ENCODE measurements around the gene ADD3.
A peak's percentile ranks its signal among the peaks of the same experiment; 100 is the strongest.

The ADD3 gene

GRCh38 chr10:110034596-110034995 is 26.8 kb downstream of the ADD3 start:
- H3K9ac ChIP-seq (ENCODE audit: low read depth, low read length, poor library complexity, severe bottlenecking), result no peak overlapping the region
- no peaks in the 10 kb centered on the region for H3K9me2 ChIP-seq (replicated peaks; ENCODE audit: low read depth, low read length)
- no peaks in the 10 kb centered on the region for H3K27me3 ChIP-seq (ENCODE audit: insufficient read depth, low read length, poor library complexity, severe bottlenecking)
- no peak overlapping the region for H3K4me2 ChIP-seq (ENCODE audit: low read depth, low read length, poor library complexity, severe bottlenecking)
- no peaks in the 10 kb centered on the region for H3K36me3 ChIP-seq (ENCODE audit: insufficient read depth, low read length)
- H3F3A ChIP-seq (ENCODE audit: low read depth), result no peaks in the 10 kb centered on the region; the same call in 1 of the 2 replicates
- H3K4me3 ChIP-seq (ENCODE audit: low read length, poor library complexity, severe bottlenecking), result no peak overlapping the region
- H3K4me1 ChIP-seq (ENCODE audit: insufficient read depth, low read length, poor library complexity, severe bottlenecking), result peaks cover 50% of the 10 kb centered on the region
- H2AFZ ChIP-seq (ENCODE audit: low read length), result no peak overlapping the region
- peaks cover 86% of the 10 kb centered on the region for H3K79me2 ChIP-seq (ENCODE audit: insufficient read depth, low read length)
- H3K9me3 ChIP-seq (ENCODE audit: insufficient read depth, low read depth, low read length), result no peaks in the 10 kb centered on the region
- H4K20me1 ChIP-seq (ENCODE audit: insufficient read depth, low read length, poor library complexity, severe bottlenecking), result peaks cover 21% of the 10 kb centered on the region
- TF ChIP-seq CTCF (conservative IDR thresholded peaks at IDR 0.05; ENCODE audit: low read length) (no peak), EZH2phosphoT487 (IDR thresholded peaks at IDR 0.05; ENCODE audit: borderline replicate concordance) (no peak)

DNA sequence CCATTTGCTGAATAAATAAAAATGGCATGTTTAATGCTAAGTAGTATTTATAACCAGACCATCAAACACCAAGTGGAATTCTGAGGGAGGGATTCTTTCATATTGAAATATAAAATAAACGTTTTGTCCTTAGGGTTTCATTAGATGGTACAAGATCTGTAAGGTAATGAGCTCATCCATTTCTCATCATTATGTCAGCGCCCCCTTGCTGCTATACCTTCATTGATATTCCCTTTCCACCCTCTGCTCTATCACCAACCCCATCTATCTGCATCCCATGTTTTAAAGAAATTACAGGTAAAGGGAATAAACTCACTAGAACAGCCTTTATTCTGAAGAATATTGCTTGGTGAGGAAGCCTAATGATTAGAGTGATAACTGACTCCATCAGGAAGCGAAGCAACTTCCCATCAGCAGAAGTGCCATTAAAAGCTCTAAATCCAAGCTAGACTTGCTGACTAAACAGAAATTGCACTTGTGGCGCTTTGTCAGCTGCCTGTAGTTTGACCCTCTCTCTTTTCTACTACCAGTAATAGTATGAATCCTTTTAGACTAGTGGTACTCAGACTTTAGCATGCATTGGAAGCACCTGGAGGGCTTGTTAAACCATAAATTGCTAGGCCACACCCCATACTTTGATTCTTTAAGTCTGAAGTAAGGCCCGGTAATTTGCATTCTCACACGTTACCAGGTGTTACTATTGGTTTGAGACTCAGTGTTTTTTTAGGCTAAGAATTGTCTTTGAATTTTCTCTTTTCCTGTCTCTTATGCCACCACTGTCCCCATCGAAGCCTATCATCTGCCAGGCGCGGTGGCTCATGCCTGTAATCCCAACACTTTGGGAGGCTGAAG is 27.5 kb downstream of the ADD3 start:
- Histone ChIP-seq H3K4me2 (ENCODE audit: low read depth, low read length, poor library complexity, severe bottlenecking) (no peak overlapping the region), H3K79me2 (ENCODE audit: insufficient read depth, low read length) (peaks cover 87% of the 10 kb centered on the region)
- TF ChIP-seq CTCF (conservative IDR thresholded peaks at IDR 0.05; ENCODE audit: low read length) (peak; percentile 47), EZH2phosphoT487 (IDR thresholded peaks at IDR 0.05; ENCODE audit: borderline replicate concordance) (no peak)

DNA sequence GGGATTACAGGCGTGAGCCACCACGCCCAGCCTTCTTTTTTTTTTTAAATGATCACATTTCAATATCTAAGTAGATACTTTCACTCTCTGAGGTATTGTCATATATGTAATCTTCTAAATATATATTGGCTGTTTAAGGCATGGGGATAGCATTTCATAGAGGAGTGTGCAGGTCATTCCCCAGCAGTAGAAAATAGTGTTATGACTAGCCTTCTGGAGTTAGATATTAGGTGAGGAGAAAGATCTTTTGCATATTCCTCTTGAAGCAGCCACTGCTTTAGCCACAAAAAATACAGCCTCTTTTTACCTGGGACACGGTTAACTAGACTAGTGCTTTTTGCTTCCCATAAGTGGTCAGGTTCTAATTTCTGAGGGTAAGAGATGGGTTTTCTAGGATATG is 28.9 kb downstream of the ADD3 start:
- H3K4me2 ChIP-seq (ENCODE audit: low read depth, low read length, poor library complexity, severe bottlenecking), result peak overlapping the region; percentile 92
- no peaks in the 10 kb centered on the region for H3K36me3 ChIP-seq (ENCODE audit: insufficient read depth, low read length)
- peaks cover 55% of the 10 kb centered on the region for H3K4me1 ChIP-seq (ENCODE audit: insufficient read depth, low read length, poor library complexity, severe bottlenecking)
- no peaks in the 10 kb centered on the region for H3K9me3 ChIP-seq (ENCODE audit: insufficient read depth, low read depth, low read length)
- H3K4me3 ChIP-seq (ENCODE audit: low read length, poor library complexity, severe bottlenecking), result peak overlapping the region; percentile 67
- TF ChIP-seq CTCF (conservative IDR thresholded peaks at IDR 0.05; ENCODE audit: low read length) (no peak), EZH2phosphoT487 (IDR thresholded peaks at IDR 0.05; ENCODE audit: borderline replicate concordance) (no peak)
- H2AFZ ChIP-seq (ENCODE audit: low read length), result no peak overlapping the region
- H3K79me2 ChIP-seq (ENCODE audit: insufficient read depth, low read length), result peaks cover 87% of the 10 kb centered on the region
- no peaks in the 10 kb centered on the region for H3K9me2 ChIP-seq (replicated peaks; ENCODE audit: low read depth, low read length)
- H3K9ac ChIP-seq (ENCODE audit: low read depth, low read length, poor library complexity, severe bottlenecking), result peak overlapping the region; percentile 45
- no peaks in the 10 kb centered on the region; the same call in 1 of the 2 replicates for H3F3A ChIP-seq (ENCODE audit: low read depth)
- H4K20me1 ChIP-seq (ENCODE audit: insufficient read depth, low read length, poor library complexity, severe bottlenecking), result peaks cover 19% of the 10 kb centered on the region
- H3K27me3 ChIP-seq (ENCODE audit: insufficient read depth, low read length, poor library complexity, severe bottlenecking), result no peaks in the 10 kb centered on the region

More for the DNA sequence above, 27.5 kb downstream of the ADD3 start:
- Histone ChIP-seq H3K9me2 (replicated peaks; ENCODE audit: low read depth, low read length) (no peaks in the 10 kb centered on the region), H3K9me3 (ENCODE audit: insufficient read depth, low read depth, low read length) (no peaks in the 10 kb centered on the region), H4K20me1 (ENCODE audit: insufficient read depth, low read length, poor library complexity, severe bottlenecking) (peaks cover 19% of the 10 kb centered on the region), H3K4me1 (ENCODE audit: insufficient read depth, low read length, poor library complexity, severe bottlenecking) (peaks cover 55% of the 10 kb centered on the region), H3F3A (ENCODE audit: low read depth) (no peaks in the 10 kb centered on the region; the same call in 1 of the 2 replicates), H2AFZ (ENCODE audit: low read length) (no peak overlapping the region), H3K27me3 (ENCODE audit: insufficient read depth, low read length, poor library complexity, severe bottlenecking) (no peaks in the 10 kb centered on the region), H3K36me3 (ENCODE audit: insufficient read depth, low read length) (no peaks in the 10 kb centered on the region), H3K9ac (ENCODE audit: low read depth, low read length, poor library complexity, severe bottlenecking) (no peak overlapping the region), H3K4me3 (ENCODE audit: low read length, poor library complexity, severe bottlenecking) (no peak overlapping the region)
